SK-N-SH (cell line): ENCODE data around the gene ZNF577. TPM values are rescaled to one million over a fixed set of nuclear protein-coding genes. Genes with fewer than 3 reads are reported as not detected.

ENCODE experiments used
- CTCF ChIA-PET: fragments of 300-600, 350-600 bp; formaldehyde crosslinking; extraction: SDS; loops from one replicate; lab custom pipeline; 2021; lab: Yijun Ruan, JAX
- POLR2A ChIA-PET: fragments of 350-600 bp; sonication (Branson Sonifier 250); formaldehyde crosslinking; extraction: SDS; loops from one replicate; lab custom pipeline; 2020; ENCODE audit warnings: antibody characterized with exemption, inconsistent platforms; lab: Yijun Ruan, JAX
- DNase-seq: peaks from one replicate; pipeline ENCODE4 v3.0.0; 2012
- H2AFZ ChIP-seq: fragments of 200-600 bp; sonication (generic); 2 replicates; pipeline ENCODE4 v1.8.1; 2016; ENCODE audit warnings: antibody characterized with exemption, mild to moderate bottlenecking, low read depth
- H3F3A ChIP-seq: fragments of 200-600 bp; sonication (generic); replicated peaks from 2 replicates; pipeline ENCODE3; 2016; ENCODE audit warnings: antibody characterized with exemption, mild to moderate bottlenecking; ENCODE audit not compliant: insufficient read depth
- H3K27ac ChIP-seq, 2 experiments: fragments of 200-500 bp in 1 of 2; fragments of 200-600 bp in 1 of 2; sonication (Bioruptor generic) in 1 of 2; sonication (generic), shearing (Covaris generic) in 1 of 2; 2 replicates each; pipeline versions ENCODE4 v1.5.1 to v1.6.1; 2014 to 2016; ENCODE audit warnings: low read depth in 2 of 2, inconsistent platforms in 1 of 2, low read length in 1 of 2, mild to moderate bottlenecking in 1 of 2, mixed read lengths in 1 of 2
- H3K27me3 ChIP-seq: fragments of 200-600 bp; sonication (generic), shearing (Covaris generic); 2 replicates; pipeline ENCODE4 v1.6.1; 2016; ENCODE audit warnings: mixed run types; ENCODE audit not compliant: insufficient read depth
- H3K36me3 ChIP-seq, 2 experiments: fragments of 200-500 bp in 1 of 2; fragments of 200-600 bp in 1 of 2; sonication (Bioruptor generic) in 1 of 2; sonication (generic) in 1 of 2; replicated peaks in 1 of 2; 2 replicates each; pipeline versions ENCODE3 to v1.5.1; 2014 to 2016; ENCODE audit warnings: low read length in 1 of 2, mild to moderate bottlenecking in 1 of 2; ENCODE audit not compliant: insufficient read depth in 2 of 2, control insufficient read depth in 1 of 2
- H3K4me1 ChIP-seq, 2 experiments: fragments of 200-500 bp in 1 of 2; fragments of 200-600 bp in 1 of 2; sonication (Bioruptor generic) in 1 of 2; sonication (generic), shearing (Covaris generic) in 1 of 2; 2 replicates each; pipeline versions ENCODE4 v1.5.1 to v1.6.1; 2014 to 2016; ENCODE audit warnings: low read depth in 1 of 2, low read length in 1 of 2, mixed run types in 1 of 2; ENCODE audit not compliant: insufficient read depth in 2 of 2, control insufficient read depth in 1 of 2
- H3K4me2 ChIP-seq: fragments of 200-600 bp; sonication (generic), shearing (Covaris generic); 2 replicates; pipeline ENCODE4 v1.6.1; 2017; ENCODE audit warnings: mixed run types
- H3K4me3 ChIP-seq, 2 experiments: fragments of 200-500 bp in 1 of 2; fragments of 200-600 bp in 1 of 2; sonication (Bioruptor generic) in 1 of 2; sonication (generic), shearing (Covaris generic) in 1 of 2; 2 replicates each; pipeline versions ENCODE4 v1.5.1 to v1.8.1; 2014 to 2016; ENCODE audit warnings: low read depth in 2 of 2, inconsistent platforms in 1 of 2, low read length in 1 of 2, mild to moderate bottlenecking in 1 of 2, mixed read lengths in 1 of 2, moderate library complexity in 1 of 2
- H3K79me2 ChIP-seq: fragments of 200-600 bp; sonication (generic); 2 replicates; pipeline ENCODE4 v1.8.1; 2017; ENCODE audit warnings: mild to moderate bottlenecking; ENCODE audit not compliant: insufficient read depth
- H3K9ac ChIP-seq: fragments of 200-600 bp; sonication (generic); 2 replicates; pipeline ENCODE4 v1.6.1; 2017; ENCODE audit warnings: mixed run types
- H3K9me2 ChIP-seq: fragments of 200-600 bp; sonication (generic); 2 replicates; pipeline ENCODE4 v1.6.1; 2017; ENCODE audit warnings: mixed run types
- H3K9me3 ChIP-seq: fragments of 200-600 bp; sonication (generic); 2 replicates; pipeline ENCODE4 v1.6.1; 2017; ENCODE audit warnings: mixed run types, mild to moderate bottlenecking, moderate library complexity
- H4K20me1 ChIP-seq: fragments of 200-600 bp; sonication (generic); 2 replicates; pipeline ENCODE4 v1.6.1; 2017; ENCODE audit warnings: mild to moderate bottlenecking, mixed run types; ENCODE audit not compliant: insufficient read depth
- CHD2 ChIP-seq: fragments of 150-350 bp; IDR thresholded peaks from 2 replicates; pipeline ENCODE4 v1.6.1; 2018; ENCODE audit warnings: low read length; ENCODE audit not compliant: partially characterized antibody
- EP300 ChIP-seq, 2 experiments: IDR thresholded peaks; 2 replicates each; pipeline versions ENCODE4 v1.4.0 to v1.6.1; 2012; ENCODE audit warnings: borderline replicate concordance in 1 of 2, low read depth in 1 of 2, low read length in 1 of 2
- FOSL2 ChIP-seq: IDR thresholded peaks from 2 replicates; pipeline ENCODE4 v1.4.0; 2012; ENCODE audit warnings: low read depth, mild to moderate bottlenecking, moderate library complexity, borderline replicate concordance
- FOXM1 ChIP-seq: IDR thresholded peaks from 2 replicates; pipeline ENCODE4 v1.4.0; 2012; ENCODE audit warnings: low read depth, mild to moderate bottlenecking
- MAX ChIP-seq: IDR thresholded peaks from 2 replicates; pipeline ENCODE4 v1.4.0; 2012; ENCODE audit warnings: low read depth
- MXI1 ChIP-seq: IDR thresholded peaks from 2 replicates; pipeline ENCODE4 v1.6.1; 2012; ENCODE audit warnings: mild to moderate bottlenecking, low read depth, low read length, improper control_type of control experiment
- NFIC ChIP-seq: IDR thresholded peaks from 2 replicates; pipeline ENCODE4 v1.4.0; 2012; ENCODE audit warnings: borderline replicate concordance
- POLR2AphosphoS5 ChIP-seq: IDR thresholded peaks from 2 replicates; pipeline ENCODE4 v1.6.1; 2012; ENCODE audit warnings: low read depth, low read length
- SMC3 ChIP-seq: IDR thresholded peaks from 2 replicates; pipeline ENCODE4 v1.6.1; 2012; ENCODE audit warnings: low read depth, low read length, improper control_type of control experiment
- TAF1 ChIP-seq: IDR thresholded peaks from 2 replicates; pipeline ENCODE4 v1.6.1; 2012; ENCODE audit warnings: low read depth, mild to moderate bottlenecking, low read length, moderate library complexity, borderline replicate concordance
- TEAD4 ChIP-seq: IDR thresholded peaks from 2 replicates; pipeline ENCODE4 v1.4.0; 2012; ENCODE audit warnings: mild to moderate bottlenecking, borderline replicate concordance; ENCODE audit not compliant: insufficient read depth
- WGBS: methylation state at CpG from one replicate; pipeline ENCODE4 v1.1.6; 2017; ENCODE audit warnings: low lambda C conversion rate; 5-methylcytosine and 5-hydroxymethylcytosine counted together
- polyA plus RNA-seq, 3 experiments: library from polyadenylated mRNA; depleted of rRNA; stranded (reverse); fragments of >200 nt; gene quantifications; 2 replicates each; pipeline ENCODE4 v1.2.3, GENCODE V29; 2012
- TF ChIP-seq, protein P1 (sequence below): fragments of 200-600 bp; sonication (generic); IDR thresholded peaks from 2 replicates; pipeline ENCODE4 v1.6.1; 2017; ENCODE audit warnings: antibody characterized with exemption, mild to moderate bottlenecking, moderate library complexity
- TF ChIP-seq, protein P2 (sequence below): IDR thresholded peaks from 2 replicates; pipeline ENCODE4 v1.6.1; 2012; ENCODE audit warnings: mild to moderate bottlenecking, low read depth, low read length, moderate library complexity

Gene ZNF577
- polyA plus RNA-seq, 1 of the 3 experiments (the other 2 are of a cell fraction): 6.8 TPM

DNA sequence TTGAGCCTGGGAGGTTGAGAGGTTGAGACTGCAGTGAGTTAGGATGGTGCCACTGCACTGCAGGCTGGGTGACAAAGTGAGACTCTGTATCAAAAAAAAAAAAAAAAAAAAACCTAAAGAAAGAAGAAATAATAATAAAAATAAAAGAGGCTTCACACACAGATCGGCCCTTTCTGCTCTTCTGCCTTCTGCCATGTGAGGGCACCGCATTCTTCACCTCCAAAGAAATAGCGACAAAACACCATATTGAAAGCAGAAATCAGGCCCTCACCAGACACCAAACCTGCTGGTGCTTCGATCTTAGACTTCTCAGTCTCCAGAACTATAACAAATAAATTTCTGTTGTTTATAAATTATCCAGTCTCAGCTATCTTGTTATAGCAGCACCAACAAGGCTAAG is 14.1 kb upstream of the ZNF577 start:
- no peak for DNase-seq
- no peak overlapping the region for H3K27ac ChIP-seq

More for the DNA sequence above, 14.1 kb upstream of the ZNF577 start:
- H3K36me3 ChIP-seq: peaks cover 28 to 42% of the 10 kb centered on the region in 2 experiments
- H4K20me1 ChIP-seq: no peaks in the 10 kb centered on the region
- H3K9me3 ChIP-seq: peaks cover 4% of the 10 kb centered on the region; the same call in 1 of the 2 replicates
- WGBS: 78% methylated on average over 4 of the region's 4 CpGs
- TF ChIP-seq, protein P1, sequence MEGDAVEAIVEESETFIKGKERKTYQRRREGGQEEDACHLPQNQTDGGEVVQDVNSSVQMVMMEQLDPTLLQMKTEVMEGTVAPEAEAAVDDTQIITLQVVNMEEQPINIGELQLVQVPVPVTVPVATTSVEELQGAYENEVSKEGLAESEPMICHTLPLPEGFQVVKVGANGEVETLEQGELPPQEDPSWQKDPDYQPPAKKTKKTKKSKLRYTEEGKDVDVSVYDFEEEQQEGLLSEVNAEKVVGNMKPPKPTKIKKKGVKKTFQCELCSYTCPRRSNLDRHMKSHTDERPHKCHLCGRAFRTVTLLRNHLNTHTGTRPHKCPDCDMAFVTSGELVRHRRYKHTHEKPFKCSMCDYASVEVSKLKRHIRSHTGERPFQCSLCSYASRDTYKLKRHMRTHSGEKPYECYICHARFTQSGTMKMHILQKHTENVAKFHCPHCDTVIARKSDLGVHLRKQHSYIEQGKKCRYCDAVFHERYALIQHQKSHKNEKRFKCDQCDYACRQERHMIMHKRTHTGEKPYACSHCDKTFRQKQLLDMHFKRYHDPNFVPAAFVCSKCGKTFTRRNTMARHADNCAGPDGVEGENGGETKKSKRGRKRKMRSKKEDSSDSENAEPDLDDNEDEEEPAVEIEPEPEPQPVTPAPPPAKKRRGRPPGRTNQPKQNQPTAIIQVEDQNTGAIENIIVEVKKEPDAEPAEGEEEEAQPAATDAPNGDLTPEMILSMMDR: no peak
- TF ChIP-seq POLR2AphosphoS5: no peak
- no peak for TF ChIP-seq FOSL2
- no peak for TF ChIP-seq SMC3
- TF ChIP-seq TEAD4: no peak
- TF ChIP-seq EP300 (IDR thresholded peaks at IDR 0.05; ENCODE audit: borderline replicate concordance in 1 of 2, low read depth in 1 of 2, low read length in 1 of 2): no peak
- TF ChIP-seq FOXM1: no peak
- no peak for TF ChIP-seq TAF1
- TF ChIP-seq, protein P2, sequence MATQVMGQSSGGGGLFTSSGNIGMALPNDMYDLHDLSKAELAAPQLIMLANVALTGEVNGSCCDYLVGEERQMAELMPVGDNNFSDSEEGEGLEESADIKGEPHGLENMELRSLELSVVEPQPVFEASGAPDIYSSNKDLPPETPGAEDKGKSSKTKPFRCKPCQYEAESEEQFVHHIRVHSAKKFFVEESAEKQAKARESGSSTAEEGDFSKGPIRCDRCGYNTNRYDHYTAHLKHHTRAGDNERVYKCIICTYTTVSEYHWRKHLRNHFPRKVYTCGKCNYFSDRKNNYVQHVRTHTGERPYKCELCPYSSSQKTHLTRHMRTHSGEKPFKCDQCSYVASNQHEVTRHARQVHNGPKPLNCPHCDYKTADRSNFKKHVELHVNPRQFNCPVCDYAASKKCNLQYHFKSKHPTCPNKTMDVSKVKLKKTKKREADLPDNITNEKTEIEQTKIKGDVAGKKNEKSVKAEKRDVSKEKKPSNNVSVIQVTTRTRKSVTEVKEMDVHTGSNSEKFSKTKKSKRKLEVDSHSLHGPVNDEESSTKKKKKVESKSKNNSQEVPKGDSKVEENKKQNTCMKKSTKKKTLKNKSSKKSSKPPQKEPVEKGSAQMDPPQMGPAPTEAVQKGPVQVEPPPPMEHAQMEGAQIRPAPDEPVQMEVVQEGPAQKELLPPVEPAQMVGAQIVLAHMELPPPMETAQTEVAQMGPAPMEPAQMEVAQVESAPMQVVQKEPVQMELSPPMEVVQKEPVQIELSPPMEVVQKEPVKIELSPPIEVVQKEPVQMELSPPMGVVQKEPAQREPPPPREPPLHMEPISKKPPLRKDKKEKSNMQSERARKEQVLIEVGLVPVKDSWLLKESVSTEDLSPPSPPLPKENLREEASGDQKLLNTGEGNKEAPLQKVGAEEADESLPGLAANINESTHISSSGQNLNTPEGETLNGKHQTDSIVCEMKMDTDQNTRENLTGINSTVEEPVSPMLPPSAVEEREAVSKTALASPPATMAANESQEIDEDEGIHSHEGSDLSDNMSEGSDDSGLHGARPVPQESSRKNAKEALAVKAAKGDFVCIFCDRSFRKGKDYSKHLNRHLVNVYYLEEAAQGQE: no peak
- TF ChIP-seq MAX: no peak
- no peak for TF ChIP-seq CHD2
- TF ChIP-seq NFIC: no peak
- TF ChIP-seq MXI1: no peak
- POLR2A ChIA-PET: no interaction called here
- no peak overlapping the region for H3K4me2 ChIP-seq
- H3K9ac ChIP-seq: no peak overlapping the region
- no peak overlapping the region for H3K4me3 ChIP-seq
- no peaks in the 10 kb centered on the region for H3K9me2 ChIP-seq
- CTCF ChIA-PET: interaction anchor here (0.9 kb wide), 1 partner anchor 36 kb away, joined by 3 read pairs; no protein-coding TSS in a partner anchor
- H3F3A ChIP-seq: peaks cover 4% of the 10 kb centered on the region
- H3K4me1 ChIP-seq: no peaks in the 10 kb centered on the region; a peak in 1 of 4 replicates
- no peaks in the 10 kb centered on the region for H3K27me3 ChIP-seq
- H2AFZ ChIP-seq: no peak overlapping the region
- H3K79me2 ChIP-seq: peaks cover 42% of the 10 kb centered on the region
